ENCODE measurements around the gene SEMA3C. TPM values are rescaled to one million over a fixed set of nuclear protein-coding genes. Genes with fewer than 3 reads are reported as not detected.

Gene SEMA3C
- total RNA-seq, 2 donors from 2014 or later = 66.4 to 147 TPM

DNA sequence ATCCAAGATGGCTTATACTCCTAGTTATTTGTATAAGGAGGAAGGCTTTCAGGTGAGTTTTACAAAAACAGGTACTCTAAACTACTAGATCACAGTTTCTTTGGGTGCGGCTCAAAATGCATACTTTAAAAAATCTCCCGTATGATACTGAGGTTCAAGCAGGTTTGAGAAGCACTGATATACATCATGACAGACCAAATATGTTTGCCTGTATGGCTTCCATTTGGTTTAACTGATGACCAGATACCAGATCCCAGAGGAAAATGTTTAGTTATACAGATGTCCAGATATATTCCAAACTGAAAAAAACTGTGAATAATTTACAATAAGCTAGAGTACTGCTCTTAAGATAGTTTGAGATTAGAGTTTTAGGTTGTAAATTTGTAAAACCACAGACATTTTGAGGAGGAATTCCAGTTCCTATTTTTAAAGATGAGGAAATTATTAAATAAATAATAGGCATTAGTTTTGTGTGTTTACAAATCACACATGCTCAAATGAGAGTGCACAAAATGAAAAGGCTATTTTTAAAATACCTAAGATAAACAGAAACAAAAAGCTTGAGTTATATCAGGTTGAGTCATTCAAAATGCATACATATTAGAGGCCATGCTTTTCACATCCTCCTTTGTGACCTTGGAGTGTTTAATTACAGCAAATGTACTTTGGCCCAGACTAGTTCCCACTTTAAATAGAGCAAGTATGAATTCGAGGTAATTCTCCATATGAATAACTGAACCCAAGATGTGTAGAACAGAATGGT, 60.5 kb downstream of the SEMA3C start:
- TF ChIP-seq POLR2AphosphoS5 (IDR thresholded peaks at IDR 0.05) (no peak), CTCF (IDR thresholded peaks at IDR 0.05) (no peak), POLR2A (IDR thresholded peaks at IDR 0.05) (no peak)
- no peaks in the 10 kb centered on the region for H3K27me3 ChIP-seq (replicated peaks; ENCODE audit: insufficient read depth)
- no peak for DNase-seq (ENCODE audit: low spot score)
- peaks cover 6% of the 10 kb centered on the region for H3K4me1 ChIP-seq (replicated peaks)
- no peaks in the 10 kb centered on the region for H3K36me3 ChIP-seq
- H3K4me3 ChIP-seq = no peak overlapping the region
- 43% methylated on average over 3 of the region's 3 CpGs for WGBS
- H3K9me3 ChIP-seq = no peaks in the 10 kb centered on the region
- intact Hi-C loops (cut with DNase I) = loop anchor here (5.0 to 10.0 kb wide), 2 partner anchors 76 to 134 kb away; no protein-coding TSS in a partner anchor
- peak overlapping the region; percentile 35 to 36 for H3K27ac ChIP-seq

GRCh38 chr7:80856769-80857168, 62.1 kb downstream of the SEMA3C start:
- H3K9me3 ChIP-seq = no peaks in the 10 kb centered on the region
- intact Hi-C loops (cut with DNase I) = loop anchor here (5.0 to 10.0 kb wide), 2 partner anchors 74 to 132 kb away; no protein-coding TSS in a partner anchor
- DNase-seq (ENCODE audit: low spot score) = no peak
- H3K36me3 ChIP-seq = no peaks in the 10 kb centered on the region
- TF ChIP-seq POLR2AphosphoS5 (IDR thresholded peaks at IDR 0.05) = no peak
- TF ChIP-seq CTCF (IDR thresholded peaks at IDR 0.05) = no peak
- no peak for TF ChIP-seq POLR2A (IDR thresholded peaks at IDR 0.05)
- no peaks in the 10 kb centered on the region for H3K27me3 ChIP-seq (replicated peaks; ENCODE audit: insufficient read depth)
- H3K4me1 ChIP-seq (replicated peaks) = peaks cover 6% of the 10 kb centered on the region
- no peak overlapping the region for H3K4me3 ChIP-seq
- H3K27ac ChIP-seq = no peak overlapping the region
- WGBS = 82% methylated on average over 3 of the region's 3 CpGs

DNA sequence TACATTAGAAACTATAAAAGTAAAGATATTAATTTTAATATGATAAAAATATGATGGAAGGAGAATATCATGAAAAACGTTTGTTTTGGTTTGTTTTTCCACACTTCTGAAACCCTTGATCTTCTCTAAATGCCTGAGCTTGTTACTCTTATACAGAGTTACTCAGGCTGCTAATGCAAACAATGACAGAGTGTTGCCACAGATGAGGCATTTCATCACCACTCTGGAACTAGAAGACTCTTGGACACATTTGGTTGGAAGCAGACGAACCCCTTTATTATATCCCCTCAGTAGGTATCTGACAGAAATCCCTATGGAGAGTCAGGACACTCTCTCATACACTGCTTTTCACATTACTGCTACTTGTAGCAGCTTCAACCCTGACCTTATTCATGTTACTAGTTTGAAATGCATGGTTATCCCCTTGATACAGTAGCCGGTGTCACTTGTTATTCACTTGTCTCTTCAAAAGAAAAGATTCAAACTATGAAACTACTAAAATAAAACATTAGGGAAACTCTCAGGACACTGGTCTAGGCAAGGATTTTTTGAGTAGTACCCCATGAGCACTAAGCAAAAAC, 66.9 kb downstream of the SEMA3C start:
- intact Hi-C loops (cut with DNase I) = loop anchor here (10.0 kb wide), 1 partner anchor 127 kb away; no protein-coding TSS in a partner anchor
- Histone ChIP-seq H3K9me3 (no peaks in the 10 kb centered on the region), H3K27ac (no peak overlapping the region), H3K27me3 (replicated peaks; ENCODE audit: insufficient read depth) (no peaks in the 10 kb centered on the region), H3K4me1 (replicated peaks) (no peaks in the 10 kb centered on the region), H3K4me3 (no peak overlapping the region), H3K36me3 (no peaks in the 10 kb centered on the region)
- no peak for DNase-seq (ENCODE audit: low spot score)
- WGBS = 49% methylated on average over 3 of the region's 3 CpGs
- no peak for TF ChIP-seq POLR2AphosphoS5 (IDR thresholded peaks at IDR 0.05)
- no peak for TF ChIP-seq CTCF (IDR thresholded peaks at IDR 0.05)
- TF ChIP-seq POLR2A (IDR thresholded peaks at IDR 0.05) = no peak

GRCh38 chr7:80848841-80849240, 70.0 kb downstream of the SEMA3C start:
- WGBS = 30% methylated on average over 5 of the region's 5 CpGs
- Histone ChIP-seq H3K36me3 (no peaks in the 10 kb centered on the region), H3K4me1 (replicated peaks) (no peaks in the 10 kb centered on the region), H3K27ac (no peak overlapping the region), H3K27me3 (replicated peaks; ENCODE audit: insufficient read depth) (no peaks in the 10 kb centered on the region), H3K9me3 (no peaks in the 10 kb centered on the region), H3K4me3 (no peak overlapping the region)
- intact Hi-C loops (cut with DNase I) = no loop called here
- no peak for DNase-seq (ENCODE audit: low spot score)
- no peak for TF ChIP-seq CTCF (IDR thresholded peaks at IDR 0.05)
- TF ChIP-seq POLR2AphosphoS5 (IDR thresholded peaks at IDR 0.05) = no peak
- no peak for TF ChIP-seq POLR2A (IDR thresholded peaks at IDR 0.05)

All from prostate gland (tissue), 2 donors.